CD14-positive monocyte (primary cell): ENCODE measurements around the gene SNX3. TPM values are rescaled to one million over a fixed set of nuclear protein-coding genes. Genes with fewer than 3 reads are reported as not detected.
A peak's percentile ranks its signal among the peaks of the same experiment; 100 is the strongest.

ENCODE experiments used
- DNase-seq, 3 donors: peaks; one replicate each; pipeline ENCODE4 v3.0.0-alpha.2; 2011 to 2022
- H2AFZ ChIP-seq: 2 replicates; pipeline ENCODE4 v1.6.0; 2012; ENCODE audit warnings: mild to moderate bottlenecking, low read depth, low read length, inconsistent platforms; ENCODE audit not compliant: insufficient read depth, poor library complexity, severe bottlenecking
- H3K27ac ChIP-seq, 2 donors: 1 replicate in 1 of 2; 2 replicates in 1 of 2; pipeline ENCODE4 v1.5.1; 2012 to 2013; ENCODE audit warnings: low read length in 2 of 2, control low read depth in 1 of 2, inconsistent platforms in 1 of 2, low read depth in 1 of 2, mild to moderate bottlenecking in 1 of 2
- H3K27me3 ChIP-seq, 2 donors: one replicate each; pipeline versions ENCODE4 v1.6.0 to v1.6.1; 2011 to 2013; ENCODE audit warnings: low read length in 2 of 2; ENCODE audit not compliant: control insufficient read depth in 2 of 2, insufficient read depth in 2 of 2
- H3K36me3 ChIP-seq, 2 donors: replicated peaks in 1 of 2; 1 replicate in 1 of 2; 2 replicates in 1 of 2; pipeline versions ENCODE4 v1.5.1 to v1.6.1; 2012 to 2013; ENCODE audit warnings: low read length in 2 of 2, control low read depth in 1 of 2, inconsistent platforms in 1 of 2, mild to moderate bottlenecking in 1 of 2; ENCODE audit not compliant: insufficient read depth in 2 of 2, control insufficient read depth in 1 of 2
- H3K4me1 ChIP-seq, 2 donors: 1 replicate in 1 of 2; 2 replicates in 1 of 2; pipeline versions ENCODE4 v1.5.1 to v1.6.1; 2012 to 2013; ENCODE audit warnings: low read length in 2 of 2, control low read depth in 1 of 2, inconsistent platforms in 1 of 2, mild to moderate bottlenecking in 1 of 2, moderate library complexity in 1 of 2; ENCODE audit not compliant: insufficient read depth in 2 of 2, control insufficient read depth in 1 of 2
- H3K4me2 ChIP-seq: replicated peaks from 2 replicates; pipeline ENCODE3; 2012; ENCODE audit warnings: low read length, moderate library complexity, mild to moderate bottlenecking; ENCODE audit not compliant: poor library complexity, severe bottlenecking; ENCODE audit errors: extremely low read depth
- H3K4me3 ChIP-seq, 3 experiments: fragments of 200-600 bp in 1 of 3; sonication (generic) in 1 of 3; replicated peaks in 1 of 3; 1 replicate in 2 of 3; 2 replicates in 1 of 3; pipeline ENCODE4 v1.5.1; 2011 to 2013; ENCODE audit warnings: low read length in 3 of 3, mild to moderate bottlenecking in 3 of 3, control low read depth in 2 of 3, low read depth in 2 of 3, inconsistent platforms in 1 of 3, moderate library complexity in 1 of 3
- H3K79me2 ChIP-seq: 2 replicates; pipeline ENCODE4 v1.6.0; 2012; ENCODE audit warnings: mild to moderate bottlenecking, control low read depth, inconsistent platforms, low read length, moderate library complexity; ENCODE audit not compliant: insufficient read depth
- H3K9ac ChIP-seq: 2 replicates; pipeline ENCODE4 v1.6.0; 2017; ENCODE audit warnings: low read length, mild to moderate bottlenecking; ENCODE audit not compliant: insufficient read depth, poor library complexity, severe bottlenecking
- H3K9me3 ChIP-seq, 2 donors: replicated peaks in 1 of 2; 1 replicate in 1 of 2; 2 replicates in 1 of 2; pipeline versions ENCODE4 v1.5.1 to v1.6.1; 2012 to 2013; ENCODE audit warnings: low read length in 2 of 2, control low read depth in 1 of 2; ENCODE audit not compliant: control insufficient read depth in 1 of 2, insufficient read depth in 1 of 2
- H4K20me1 ChIP-seq: 2 replicates; pipeline ENCODE4 v1.6.0; 2012; ENCODE audit warnings: mild to moderate bottlenecking, low read length, control low read depth, moderate library complexity; ENCODE audit not compliant: insufficient read depth
- H3K27ac Mint-ChIP-seq, 7 donors: one replicate each; pipeline ENCODE4 v1.8.0; 2020; ENCODE audit warnings: mild to moderate bottlenecking in 7 of 7, mixed read lengths in 7 of 7, moderate library complexity in 6 of 7, inconsistent platforms in 2 of 7
- H3K27me3 Mint-ChIP-seq, 3 donors: one replicate each; pipeline ENCODE4 v1.8.0; 2021 to 2022; ENCODE audit warnings: low read depth in 3 of 3, mild to moderate bottlenecking in 3 of 3, mixed read lengths in 3 of 3, moderate library complexity in 3 of 3, inconsistent platforms in 1 of 3
- H3K36me3 Mint-ChIP-seq, 2 donors: one replicate each; pipeline ENCODE4 v1.8.0; 2020; ENCODE audit warnings: mixed read lengths in 2 of 2, inconsistent platforms in 1 of 2, mild to moderate bottlenecking in 1 of 2
- H3K4me1 Mint-ChIP-seq: one replicate; pipeline ENCODE4 v1.8.0; 2020; ENCODE audit warnings: mild to moderate bottlenecking, mixed read lengths
- H3K4me3 Mint-ChIP-seq, 2 donors: one replicate each; pipeline ENCODE4 v1.8.0; 2020; ENCODE audit warnings: mild to moderate bottlenecking in 2 of 2, mixed read lengths in 2 of 2, moderate library complexity in 1 of 2
- H3K9me3 Mint-ChIP-seq, 7 donors: one replicate each; pipeline ENCODE4 v1.8.0; 2020 to 2022; ENCODE audit warnings: mixed read lengths in 7 of 7, mild to moderate bottlenecking in 6 of 7, moderate library complexity in 6 of 7, inconsistent platforms in 2 of 7
- CTCF ChIP-seq: fragments of 200-600 bp; IDR thresholded peaks from one replicate; pipeline ENCODE4 v1.8.0; 2022; ENCODE audit warnings: antibody characterized with exemption, mild to moderate bottlenecking
- WGBS: methylation state at CpG from one replicate; pipeline ENCODE4 v1.1.5; 2013; ENCODE audit warnings: missing lambda C conversion rate; ENCODE audit not compliant: insufficient coverage; 5-methylcytosine and 5-hydroxymethylcytosine counted together
- intact Hi-C, 2 donors: fragments of 100-400 bp; cut with micrococcal nuclease; formaldehyde crosslinking; loops; one replicate each; pipeline versions ENCODE4 v1.15.0 to v1.15.1; 2023
- polyA plus RNA-seq, 3 donors: library from polyadenylated mRNA; depleted of rRNA in 1 of 3; unstranded in 2 of 3; stranded (reverse) in 1 of 3; fragments of 300-500 nt in 2 of 3; fragments of >200 nt in 1 of 3; fragmentation: Illumina TruSeq in 2 of 3; gene quantifications; 1 replicate in 2 of 3; 2 replicates in 1 of 3; pipeline ENCODE4 v1.2.3, GENCODE V29; 2012 to 2021

SNX3 gene
- polyA plus RNA-seq, 3 donors, result 134 to 441 (median 394) TPM

GRCh38 chr6:108251252-108251651, 9.6 kb downstream of the SNX3 start:
- Histone ChIP-seq H3K9ac (no peak overlapping the region), H3K36me3 (peaks cover 3 to 24% of the 10 kb centered on the region in 2 donors), H3K4me2 (no peak overlapping the region), H3K4me3 (no peak overlapping the region), H2AFZ (no peak overlapping the region), H3K79me2 (peaks cover 99% of the 10 kb centered on the region), H3K27ac (no peak overlapping the region), H3K9me3 (no peaks in the 10 kb centered on the region), H4K20me1 (peaks cover 99% of the 10 kb centered on the region), H3K4me1 (peaks cover 22 to 30% of the 10 kb centered on the region in 2 donors), H3K27me3 (no peaks in the 10 kb centered on the region)
- Mint-ChIP-seq H3K4me3 (no peak overlapping the region), H3K27ac (peak overlapping the region in 1 of 7 donors; percentile 38), H3K27me3 (no peaks in the 10 kb centered on the region), H3K9me3 (peaks cover 0 to 5% (median 0%) of the 10 kb centered on the region in 7 donors), H3K4me1 (peaks cover 56% of the 10 kb centered on the region), H3K36me3 (peaks cover 21 to 35% of the 10 kb centered on the region in 2 donors)
- DNase-seq, result no peak
- intact Hi-C loops, result no loop called here
- TF ChIP-seq CTCF, result no peak
- no CpG with 5 or more reads among the region's 2 CpGs for WGBS

- Histone ChIP-seq H3K4me1 (peaks cover 21 to 25% of the 10 kb centered on the region in 2 donors), H3K9ac (no peak overlapping the region), H2AFZ (no peak overlapping the region), H3K79me2 (peaks cover 95% of the 10 kb centered on the region), H3K36me3 (peaks cover 3 to 25% of the 10 kb centered on the region in 2 donors), H3K27ac (no peak overlapping the region), H4K20me1 (peaks cover 97% of the 10 kb centered on the region), H3K27me3 (no peaks in the 10 kb centered on the region), H3K4me2 (no peak overlapping the region), H3K4me3 (no peak overlapping the region), H3K9me3 (no peaks in the 10 kb centered on the region)
- peak in 1 of 3 donors; percentile 11 for DNase-seq
- H3K4me3 Mint-ChIP-seq, result no peak overlapping the region
- peaks cover 28 to 42% of the 10 kb centered on the region in 2 donors for H3K36me3 Mint-ChIP-seq
- WGBS, result no CpG with 5 or more reads among the region's 2 CpGs
- peaks cover 53% of the 10 kb centered on the region for H3K4me1 Mint-ChIP-seq
- no peak overlapping the region for H3K27ac Mint-ChIP-seq
- H3K9me3 Mint-ChIP-seq, result peaks cover 0 to 7% (median 3%) of the 10 kb centered on the region in 7 donors
- intact Hi-C loops, result no loop called here
- no peaks in the 10 kb centered on the region for H3K27me3 Mint-ChIP-seq
- TF ChIP-seq CTCF, result no peak
Measured at GRCh38 chr6:108250240-108250866, 10.5 kb downstream of the SNX3 start.
